T-cell (primary cell): Measurements from ENCODE around the gene PLXNA2. TPM values are rescaled to one million over a fixed set of nuclear protein-coding genes. Genes with fewer than 3 reads are reported as not detected.

Experiments
- ATAC-seq, 4 experiments: fragments of 200-7000 bp in 3 of 4; fragments of 150-1000 bp in 1 of 4; cut with Tn5 transposase; replicated peaks in 1 of 4; 1 replicate in 3 of 4; 2 replicates in 1 of 4; pipeline ENCODE4 v1.10.0; 2021; ENCODE audit warnings: moderate library complexity in 3 of 4, mild to moderate bottlenecking in 2 of 4, moderate number of reproducible peaks in 1 of 4
- CTCF ChIA-PET, 2 donors: fragments of 300-600 bp; sonication (Branson Sonifier 250); formaldehyde crosslinking; loops; one replicate each; lab custom pipeline; 2022; ENCODE audit warnings: antibody characterized with exemption in 2 of 2; lab: Charles Lee
- POLR2A ChIA-PET, 2 donors: fragments of 300-600 bp; sonication (Branson Sonifier 250); formaldehyde crosslinking; loops; one replicate each; lab custom pipeline; 2022; ENCODE audit warnings: antibody characterized with exemption in 2 of 2; lab: Charles Lee
- DNase-seq, 35 experiments: peaks; one replicate each; pipeline versions ENCODE4 v3.0.0 to v3.0.0-alpha.2; 2013 to 2023
- H3K27ac ChIP-seq: one replicate; pipeline ENCODE4 v1.5.1; 2013; ENCODE audit warnings: low read length
- H3K27me3 ChIP-seq, 2 experiments: replicated peaks in 1 of 2; 1 replicate in 1 of 2; 2 replicates in 1 of 2; pipeline versions ENCODE4 v1.6.1 to v1.7.0; 2013; ENCODE audit warnings: low read length in 1 of 2, mixed read lengths in 1 of 2; ENCODE audit not compliant: control insufficient read depth in 2 of 2, insufficient read depth in 2 of 2; ENCODE audit errors: extremely low read depth in 1 of 2
- H3K36me3 ChIP-seq, 2 donors: 1 replicate in 1 of 2; 2 replicates in 1 of 2; pipeline versions ENCODE4 v1.6.1 to v1.7.0; 2013; ENCODE audit warnings: low read length in 1 of 2; ENCODE audit not compliant: control insufficient read depth in 2 of 2, insufficient read depth in 1 of 2; ENCODE audit errors: extremely low read depth in 1 of 2
- H3K4me1 ChIP-seq, 2 experiments: 1 replicate in 1 of 2; 2 replicates in 1 of 2; pipeline versions ENCODE4 v1.6.1 to v1.7.0; 2013; ENCODE audit warnings: low read length in 2 of 2, mixed read lengths in 1 of 2; ENCODE audit not compliant: insufficient read depth in 2 of 2, control insufficient read depth in 1 of 2; ENCODE audit errors: extremely low read depth in 1 of 2
- H3K4me3 ChIP-seq, 2 donors: 1 replicate in 1 of 2; 2 replicates in 1 of 2; pipeline versions ENCODE4 v1.5.1 to v1.7.0; 2013; ENCODE audit warnings: mild to moderate bottlenecking in 2 of 2, low read length in 1 of 2, moderate library complexity in 1 of 2; ENCODE audit not compliant: control insufficient read depth in 1 of 2; ENCODE audit errors: extremely low read depth in 1 of 2
- H3K9me3 ChIP-seq: 2 replicates; pipeline ENCODE4 v1.7.0; 2013
- H3K27ac Mint-ChIP-seq, 2 donors: one replicate each; pipeline ENCODE4 v1.8.0; 2020 to 2021; ENCODE audit warnings: mild to moderate bottlenecking in 2 of 2, mixed read lengths in 2 of 2
- H3K27me3 Mint-ChIP-seq, 2 donors: one replicate each; pipeline ENCODE4 v1.8.0; 2021 to 2022; ENCODE audit warnings: mixed read lengths in 2 of 2
- H3K36me3 Mint-ChIP-seq: one replicate; pipeline ENCODE4 v1.8.0; 2021; ENCODE audit warnings: mixed read lengths
- H3K4me1 Mint-ChIP-seq, 3 donors: one replicate each; pipeline ENCODE4 v1.8.0; 2020 to 2022; ENCODE audit warnings: mixed read lengths in 3 of 3, mild to moderate bottlenecking in 1 of 3
- H3K4me3 Mint-ChIP-seq, 3 donors: one replicate each; pipeline ENCODE4 v1.8.0; 2020 to 2022; ENCODE audit warnings: mild to moderate bottlenecking in 3 of 3, mixed read lengths in 3 of 3, moderate library complexity in 3 of 3
- H3K9me3 Mint-ChIP-seq, 3 donors: one replicate each; pipeline ENCODE4 v1.8.0; 2020 to 2022; ENCODE audit warnings: mixed read lengths in 3 of 3
- WGBS: methylation state at CpG from one replicate; pipeline ENCODE4 v1.1.5; 2013; ENCODE audit warnings: missing lambda C conversion rate; ENCODE audit not compliant: insufficient coverage; 5-methylcytosine and 5-hydroxymethylcytosine counted together
- total RNA-seq, 35 experiments: library from RNA in 6 of 35; stranded (reverse) in 6 of 35; fragments of 120-200 nt in 1 of 35; gene quantifications; one replicate each; pipeline versions ENCODE4 v1.2.1 to v1.2.4 and lab custom pipeline; 2013 to 2026

Gene PLXNA2
- total RNA-seq, 5 donors from 2014 or later (not counting 1 experiment from before 2014, with no cell fraction given), result 1.3 to 2.6 (median 2.2) TPM

DNA sequence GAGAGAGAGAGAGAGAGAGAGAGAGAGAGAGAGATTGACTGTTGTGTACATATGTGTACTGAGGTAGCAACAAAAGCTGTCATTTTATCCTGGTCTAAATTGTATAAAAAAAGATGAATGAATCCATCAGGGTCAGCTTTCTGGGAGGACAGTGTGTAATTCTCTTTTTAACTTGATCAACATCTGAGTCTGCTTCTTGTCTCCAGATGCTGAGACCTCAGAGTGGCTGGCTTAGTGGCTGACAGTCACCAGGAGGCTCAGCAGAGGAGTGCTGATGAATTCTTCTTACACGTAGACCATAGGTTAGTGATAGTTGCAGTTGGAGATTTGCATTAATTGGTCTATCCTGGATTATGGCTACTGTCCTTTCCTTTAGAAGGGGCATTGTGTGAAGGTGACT is 28.5 kb upstream of the PLXNA2 start:
- Histone ChIP-seq H3K36me3 (no peaks in the 10 kb centered on the region), H3K27me3 (peaks cover 2 to 22% of the 10 kb centered on the region in 2 experiments), H3K27ac (no peak overlapping the region), H3K9me3 (no peaks in the 10 kb centered on the region), H3K4me3 (no peak overlapping the region), H3K4me1 (no peaks in the 10 kb centered on the region)
- ATAC-seq (no peak), DNase-seq (no peak)
- H3K27me3 Mint-ChIP-seq, result peaks cover 60 to 66% of the 10 kb centered on the region in 2 donors
- H3K4me3 Mint-ChIP-seq, result no peak overlapping the region
- no peaks in the 10 kb centered on the region for H3K36me3 Mint-ChIP-seq
- H3K4me1 Mint-ChIP-seq, result no peaks in the 10 kb centered on the region
- no peaks in the 10 kb centered on the region for H3K9me3 Mint-ChIP-seq
- ChIA-PET POLR2A (no interaction called here), CTCF (no interaction called here)
- no CpG with 5 or more reads among the region's 1 CpG for WGBS
- H3K27ac Mint-ChIP-seq, result no peak overlapping the region

GRCh38 chr1:208272311-208272710 is 28.1 kb upstream of the PLXNA2 start:
- H3K27me3 Mint-ChIP-seq, result peaks cover 61 to 67% of the 10 kb centered on the region in 2 donors
- ChIA-PET CTCF (no interaction called here), POLR2A (no interaction called here)
- WGBS, result no CpG with 5 or more reads among the region's 2 CpGs
- Histone ChIP-seq H3K27me3 (peaks cover 2 to 22% of the 10 kb centered on the region in 2 experiments), H3K36me3 (no peaks in the 10 kb centered on the region), H3K27ac (no peak overlapping the region), H3K4me1 (no peaks in the 10 kb centered on the region), H3K9me3 (no peaks in the 10 kb centered on the region), H3K4me3 (no peak overlapping the region)
- no peaks in the 10 kb centered on the region for H3K36me3 Mint-ChIP-seq
- DNase-seq (no peak), ATAC-seq (no peak)
- no peak overlapping the region for H3K27ac Mint-ChIP-seq
- no peaks in the 10 kb centered on the region for H3K4me1 Mint-ChIP-seq
- no peak overlapping the region for H3K4me3 Mint-ChIP-seq
- no peaks in the 10 kb centered on the region for H3K9me3 Mint-ChIP-seq

DNA sequence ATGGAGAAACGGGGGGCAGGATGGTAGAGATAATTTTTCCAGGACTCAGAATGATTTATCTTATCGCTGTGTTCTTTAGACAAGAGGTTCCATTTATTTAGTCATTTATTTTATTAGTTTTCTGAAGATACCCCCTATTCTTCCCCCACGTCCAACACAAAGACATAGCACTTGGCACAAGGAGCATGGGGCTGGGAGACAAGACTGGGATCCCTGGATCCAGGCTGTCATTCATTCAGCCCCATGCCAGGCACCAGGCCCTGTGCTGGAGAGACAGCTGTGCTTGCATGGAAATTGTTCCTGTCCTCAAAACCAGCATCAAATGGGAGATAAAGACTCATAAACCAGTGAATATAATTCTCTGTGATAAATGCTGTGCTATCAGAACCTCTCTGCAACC is 27.1 kb upstream of the PLXNA2 start:
- H3K4me1 Mint-ChIP-seq, result no peaks in the 10 kb centered on the region
- H3K27me3 ChIP-seq, result peaks cover 2 to 22% of the 10 kb centered on the region in 2 experiments
- no peak for ATAC-seq
- H3K36me3 Mint-ChIP-seq, result no peaks in the 10 kb centered on the region
- H3K27ac ChIP-seq, result no peak overlapping the region
- peaks cover 58 to 63% of the 10 kb centered on the region in 2 donors for H3K27me3 Mint-ChIP-seq
- no peak for DNase-seq
- no peak overlapping the region for H3K4me3 Mint-ChIP-seq
- POLR2A ChIA-PET, result no interaction called here
- no peaks in the 10 kb centered on the region for H3K9me3 Mint-ChIP-seq
- CTCF ChIA-PET, result no interaction called here
- H3K4me3 ChIP-seq, result no peak overlapping the region
- no peaks in the 10 kb centered on the region for H3K36me3 ChIP-seq
- no peaks in the 10 kb centered on the region for H3K4me1 ChIP-seq
- no peaks in the 10 kb centered on the region for H3K9me3 ChIP-seq
- WGBS, result 40% methylated on average over 1 of the region's 3 CpGs
- no peak overlapping the region for H3K27ac Mint-ChIP-seq

DNA sequence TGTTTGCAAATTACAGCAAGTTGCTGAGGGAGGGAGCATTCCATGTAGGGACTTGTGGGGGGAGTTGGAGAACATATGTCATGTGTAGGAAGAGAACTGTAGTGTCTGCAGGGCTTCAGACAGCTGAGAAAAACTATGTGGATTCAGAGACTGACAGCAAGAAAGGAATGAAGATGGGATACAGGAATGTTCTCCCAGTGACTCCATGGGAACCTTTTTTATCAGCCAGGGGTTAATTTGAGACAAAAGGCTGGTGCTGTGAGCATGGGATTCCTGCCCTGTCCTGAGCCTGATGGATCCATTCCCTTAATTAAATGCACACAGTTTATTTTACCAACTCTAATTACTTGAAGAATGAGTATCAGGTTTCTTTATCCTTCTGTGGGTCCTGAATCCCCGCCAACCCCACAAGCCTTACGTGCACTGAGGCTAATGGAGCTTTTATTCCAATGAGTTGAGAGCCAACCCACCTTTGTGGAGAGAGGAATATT is 26.5 kb upstream of the PLXNA2 start:
- no peak for ATAC-seq
- H3K36me3 Mint-ChIP-seq, result no peaks in the 10 kb centered on the region
- H3K36me3 ChIP-seq, result no peaks in the 10 kb centered on the region
- H3K27me3 ChIP-seq, result peaks cover 2 to 25% of the 10 kb centered on the region in 2 experiments
- no peak overlapping the region for H3K27ac Mint-ChIP-seq
- H3K4me3 Mint-ChIP-seq, result no peak overlapping the region
- H3K4me1 Mint-ChIP-seq, result no peaks in the 10 kb centered on the region
- H3K4me1 ChIP-seq, result no peaks in the 10 kb centered on the region
- no peak overlapping the region for H3K4me3 ChIP-seq
- CTCF ChIA-PET, result no interaction called here
- WGBS, result no CpG with 5 or more reads among the region's 2 CpGs
- H3K27ac ChIP-seq, result no peak overlapping the region
- POLR2A ChIA-PET, result no interaction called here
- DNase-seq, result no peak
- no peaks in the 10 kb centered on the region for H3K9me3 Mint-ChIP-seq
- H3K9me3 ChIP-seq, result no peaks in the 10 kb centered on the region
- peaks cover 54 to 58% of the 10 kb centered on the region in 2 donors for H3K27me3 Mint-ChIP-seq

- no peak overlapping the region for H3K4me3 ChIP-seq
- ChIA-PET CTCF (no interaction called here), POLR2A (no interaction called here)
- Mint-ChIP-seq H3K4me1 (no peaks in the 10 kb centered on the region), H3K9me3 (no peaks in the 10 kb centered on the region), H3K27me3 (peaks cover 48 to 49% of the 10 kb centered on the region in 2 donors), H3K27ac (no peak overlapping the region), H3K36me3 (no peaks in the 10 kb centered on the region), H3K4me3 (no peak overlapping the region)
- H3K4me1 ChIP-seq, result no peaks in the 10 kb centered on the region
- DNase-seq, result no peak
- no peaks in the 10 kb centered on the region for H3K9me3 ChIP-seq
- peaks cover 2 to 16% of the 10 kb centered on the region in 2 experiments for H3K27me3 ChIP-seq
- 61% methylated on average over 3 of the region's 6 CpGs for WGBS
- no peak for ATAC-seq
- H3K27ac ChIP-seq, result no peak overlapping the region
- H3K36me3 ChIP-seq, result no peaks in the 10 kb centered on the region
Observed at GRCh38 chr1:208269338-208269666, 25.1 kb upstream of the PLXNA2 start.

GRCh38 chr1:208268541-208269337 is 24.6 kb upstream of the PLXNA2 start:
- ATAC-seq (no peak), DNase-seq (no peak)
- CTCF ChIA-PET, result interaction anchor here in 1 of 2 donors (0.5 to 0.6 kb wide), 2 partner anchors 10 to 22 kb away, joined by 3 to 6 read pairs; no protein-coding TSS in a partner anchor
- H3K9me3 Mint-ChIP-seq, result no peaks in the 10 kb centered on the region
- H3K4me3 Mint-ChIP-seq, result no peak overlapping the region
- POLR2A ChIA-PET, result no interaction called here
- no peaks in the 10 kb centered on the region for H3K36me3 Mint-ChIP-seq
- H3K36me3 ChIP-seq, result no peaks in the 10 kb centered on the region
- WGBS, result 82% methylated on average over 5 of the region's 9 CpGs
- H3K27me3 ChIP-seq, result peaks cover 2 to 16% of the 10 kb centered on the region in 2 experiments
- no peak overlapping the region for H3K4me3 ChIP-seq
- H3K27ac Mint-ChIP-seq, result no peak overlapping the region
- peaks cover 45 to 47% of the 10 kb centered on the region in 2 donors for H3K27me3 Mint-ChIP-seq
- no peaks in the 10 kb centered on the region for H3K4me1 Mint-ChIP-seq
- no peaks in the 10 kb centered on the region for H3K4me1 ChIP-seq
- no peaks in the 10 kb centered on the region for H3K9me3 ChIP-seq
- no peak overlapping the region for H3K27ac ChIP-seq
